GM19035 (cell line): ENCODE data around the gene MME.

Experiments used
- ATAC-seq: cut with Tn5 transposase; IDR thresholded peaks from one replicate; pipeline ENCODE4 v1.9.1; 2021; ENCODE audit not compliant: unreplicated experiment

The MME gene

GRCh38 chr3:155079746-155080487 is at the start of gene MME:
Gene MME, plus strand, starts transcription at chr3:155080319. Its CDS starts 3,849 bp downstream, at chr3:155084168.
- ATAC-seq: peak; percentile 52

GRCh38 chr3:155031186-155031585 is 48.9 kb upstream of the MME start:
- ATAC-seq: no peak

- ATAC-seq: no peak
Measured at GRCh38 chr3:155032918-155033317, 47.2 kb upstream of the MME start.

GRCh38 chr3:155034786-155035185 is 45.3 kb upstream of the MME start:
- no peak for ATAC-seq

GRCh38 chr3:155035553-155035952 is 44.6 kb upstream of the MME start:
- no peak for ATAC-seq

- no peak for ATAC-seq
Measured at GRCh38 chr3:155037508-155038202, 42.5 kb upstream of the MME start.

GRCh38 chr3:155038203-155038554 is 41.9 kb upstream of the MME start:
- no peak for ATAC-seq

- no peak for ATAC-seq
Measured at GRCh38 chr3:155046935-155047334, 33.2 kb upstream of the MME start.

GRCh38 chr3:155047672-155048071 is 32.4 kb upstream of the MME start:
- ATAC-seq: no peak

GRCh38 chr3:155049959-155050358 is 30.2 kb upstream of the MME start:
- no peak for ATAC-seq

- ATAC-seq: no peak
Measured at GRCh38 chr3:155052470-155052869, 27.6 kb upstream of the MME start.

GRCh38 chr3:155053756-155054155 is 26.4 kb upstream of the MME start:
- ATAC-seq: no peak

- ATAC-seq: no peak
Measured at GRCh38 chr3:155064920-155065319, 15.2 kb upstream of the MME start.

GRCh38 chr3:155065537-155065936 is 14.6 kb upstream of the MME start:
- ATAC-seq: no peak

- no peak for ATAC-seq
Measured at GRCh38 chr3:155069729-155070128, 10.4 kb upstream of the MME start.

- ATAC-seq: no peak
Measured at GRCh38 chr3:155070316-155070715, 9.8 kb upstream of the MME start.

GRCh38 chr3:155070932-155071387 is 9.2 kb upstream of the MME start:
- ATAC-seq: no peak

GRCh38 chr3:155075200-155075599 is 4.9 kb upstream of the MME start:
- no peak for ATAC-seq

GRCh38 chr3:155076888-155077287 is 3.2 kb upstream of the MME start:
- ATAC-seq: no peak

GRCh38 chr3:155078711-155079467 is 1.2 kb upstream of the MME start:
- no peak for ATAC-seq

- peak; percentile 30 for ATAC-seq
Measured at GRCh38 chr3:155079468-155079745, 712 bp upstream of the MME start.

- ATAC-seq: no peak
Measured at GRCh38 chr3:155080692-155081091, 573 bp downstream of the MME start.
